Caki2 (cell line): ENCODE results near the gene GNAS-AS1. TPM values are rescaled to one million over a fixed set of nuclear protein-coding genes. Genes with fewer than 3 reads are reported as not detected.
"Not testable (repeated sequence)": the region's sequence is repeated elsewhere in the genome, so short reads cannot be mapped to it uniquely, and the experiment has no call there.

Source experiments
- DNase-seq: peaks from one replicate; pipeline ENCODE4 v3.0.0-alpha.2; 2015; ENCODE audit warnings: low read depth
- in situ Hi-C: cut with HindIII; loops from 2 replicates; pipeline ENCODE4 v1.10.0; 2016; ENCODE audit warnings: low sequenced_read_pairs, low pct_unique_long_range_greater_than_20kb, mixed read lengths
- total RNA-seq: library from RNA; depleted of rRNA; stranded (reverse); fragments of >200 nt; shearing (Covaris generic); gene quantifications from 2 replicates; pipeline ENCODE4 v1.2.3, GENCODE V29; 2014; ENCODE audit warnings: low replicate concordance

GNAS-AS1 gene
- total RNA-seq, 1 experiment from 2014 or later: 3.1 TPM

GRCh38 chr20:58842276-58842675 lies 8.4 kb downstream of the GNAS-AS1 start:
- in situ Hi-C loops: loop anchor here (25.0 kb wide), 1 partner anchor 605 kb away; the partner anchor contains the start of gene ANKRD60
- DNase-seq: no peak

GRCh38 chr20:58841539-58842264 lies 9.0 kb downstream of the GNAS-AS1 start:
- no peak for DNase-seq
- in situ Hi-C loops: loop anchor here (25.0 kb wide), 1 partner anchor 604 kb away; the partner anchor contains the start of gene ANKRD60

GRCh38 chr20:58840816-58841538 lies 9.7 kb downstream of the GNAS-AS1 start:
- DNase-seq: no peak
- in situ Hi-C loops: loop anchor here (25.0 kb wide), 1 partner anchor 604 kb away; the partner anchor contains the start of gene ANKRD60

- DNase-seq: no peak
- in situ Hi-C loops: loop anchor here (25.0 kb wide), 1 partner anchor 603 kb away; the partner anchor contains the start of gene ANKRD60
Observed at GRCh38 chr20:58839991-58840747, 10.5 kb downstream of the GNAS-AS1 start.

GRCh38 chr20:58839474-58839874 lies 11.2 kb downstream of the GNAS-AS1 start:
- in situ Hi-C loops: loop anchor here (25.0 kb wide), 1 partner anchor 602 kb away; the partner anchor contains the start of gene ANKRD60
- DNase-seq: no peak

GRCh38 chr20:58838174-58838573 lies 12.5 kb downstream of the GNAS-AS1 start:
- in situ Hi-C loops: loop anchor here (25.0 kb wide), 1 partner anchor 601 kb away; the partner anchor contains the start of gene ANKRD60
- no peak for DNase-seq

- DNase-seq: no peak
- in situ Hi-C loops: loop anchor here (25.0 kb wide), 1 partner anchor 600 kb away; the partner anchor contains the start of gene ANKRD60
Observed at GRCh38 chr20:58837717-58838116, 13.0 kb downstream of the GNAS-AS1 start.

- no peak for DNase-seq
- in situ Hi-C loops: loop anchor here (25.0 kb wide), 1 partner anchor 599 kb away; the partner anchor contains the start of gene ANKRD60
Observed at GRCh38 chr20:58836616-58837204, 14.0 kb downstream of the GNAS-AS1 start.

GRCh38 chr20:58835231-58835630 lies 15.5 kb downstream of the GNAS-AS1 start:
- DNase-seq: no peak
- in situ Hi-C loops: loop anchor here (25.0 kb wide), 1 partner anchor 598 kb away; the partner anchor contains the start of gene ANKRD60

- no peak for DNase-seq
- in situ Hi-C loops: loop anchor here (25.0 kb wide), 1 partner anchor 597 kb away; the partner anchor contains the start of gene ANKRD60
Observed at GRCh38 chr20:58833921-58834320, 16.8 kb downstream of the GNAS-AS1 start.

- no peak for DNase-seq
- in situ Hi-C loops: loop anchor here (25.0 kb wide), 1 partner anchor 595 kb away; the partner anchor contains the start of gene ANKRD60
Observed at GRCh38 chr20:58832457-58832856, 18.2 kb downstream of the GNAS-AS1 start.

GRCh38 chr20:58829531-58829941 lies 21.2 kb downstream of the GNAS-AS1 start:
- no peak for DNase-seq
- in situ Hi-C loops: loop anchor here (25.0 kb wide), 1 partner anchor 592 kb away; the partner anchor contains the start of gene ANKRD60

GRCh38 chr20:58828804-58829203 lies 21.9 kb downstream of the GNAS-AS1 start:
- in situ Hi-C loops: loop anchor here (25.0 kb wide), 1 partner anchor 592 kb away; the partner anchor contains the start of gene ANKRD60
- DNase-seq: not testable (repeated sequence)

- no peak for DNase-seq
- in situ Hi-C loops: loop anchor here (25.0 kb wide), 1 partner anchor 591 kb away; the partner anchor contains the start of gene ANKRD60
Observed at GRCh38 chr20:58828136-58828535, 22.6 kb downstream of the GNAS-AS1 start.

GRCh38 chr20:58826271-58826670 lies 24.4 kb downstream of the GNAS-AS1 start:
- DNase-seq: no peak
- in situ Hi-C loops: loop anchor here (25.0 kb wide), 1 partner anchor 589 kb away; the partner anchor contains the start of gene ANKRD60

GRCh38 chr20:58825450-58825849 lies 25.3 kb downstream of the GNAS-AS1 start:
- DNase-seq: no peak
- in situ Hi-C loops: loop anchor here (25.0 kb wide), 1 partner anchor 588 kb away; the partner anchor contains the start of gene ANKRD60

- in situ Hi-C loops: loop anchor here (25.0 kb wide), 1 partner anchor 588 kb away; the partner anchor contains the start of gene ANKRD60
- no peak for DNase-seq
Observed at GRCh38 chr20:58824843-58825242, 25.9 kb downstream of the GNAS-AS1 start.
